Small intestine (tissue), 7 donors: ENCODE data around the gene ASCL4. TPM values are rescaled to one million over a fixed set of nuclear protein-coding genes. Genes with fewer than 3 reads are reported as not detected.

ENCODE experiments used
- DNase-seq, 2 donors: peaks; one replicate each; pipeline versions ENCODE4 v3.0.0 to v3.0.0-alpha.2; 2013
- FAIRE-seq: peaks from 2 replicates; lab custom pipeline; 2012; peaks lifted over from hg19 to GRCh38; lab: Jason Lieb, UNC
- H3K27ac ChIP-seq, 3 donors: one replicate each; pipeline ENCODE4 v1.5.1; 2013; ENCODE audit warnings: low read length in 2 of 3, mild to moderate bottlenecking in 2 of 3, control low read depth in 1 of 3, inconsistent platforms in 1 of 3, low read depth in 1 of 3, moderate library complexity in 1 of 3
- H3K27me3 ChIP-seq, 3 donors: one replicate each; pipeline ENCODE4 v1.6.1; 2013; ENCODE audit warnings: low read length in 3 of 3, inconsistent platforms in 1 of 3; ENCODE audit not compliant: control insufficient read depth in 3 of 3, insufficient read depth in 3 of 3
- H3K36me3 ChIP-seq, 3 donors: one replicate each; pipeline ENCODE4 v1.6.1; 2013; ENCODE audit warnings: low read length in 3 of 3, inconsistent platforms in 1 of 3, low read depth in 1 of 3, mild to moderate bottlenecking in 1 of 3, moderate library complexity in 1 of 3; ENCODE audit not compliant: control insufficient read depth in 3 of 3, insufficient read depth in 2 of 3
- H3K4me1 ChIP-seq, 3 donors: one replicate each; pipeline ENCODE4 v1.6.1; 2013; ENCODE audit warnings: low read length in 2 of 3, inconsistent platforms in 1 of 3, low read depth in 1 of 3, mild to moderate bottlenecking in 1 of 3, moderate library complexity in 1 of 3; ENCODE audit not compliant: control insufficient read depth in 3 of 3, insufficient read depth in 2 of 3
- H3K4me3 ChIP-seq, 3 donors: one replicate each; pipeline ENCODE4 v1.5.1; 2013; ENCODE audit warnings: low read length in 3 of 3, control low read depth in 1 of 3, inconsistent platforms in 1 of 3, low read depth in 1 of 3, mild to moderate bottlenecking in 1 of 3, moderate library complexity in 1 of 3
- H3K9me3 ChIP-seq, 2 donors: one replicate each; pipeline ENCODE4 v1.6.1; 2013; ENCODE audit warnings: low read depth in 1 of 2, low read length in 1 of 2; ENCODE audit not compliant: control insufficient read depth in 2 of 2, insufficient read depth in 1 of 2
- WGBS, 3 donors: extraction: QIAGEN DNeasy Blood & Tissue Kit; methylation state at CpG; one replicate each; pipeline ENCODE4 v1.1.7; 2013; 5-methylcytosine and 5-hydroxymethylcytosine counted together
- polyA plus RNA-seq, 4 donors: library from polyadenylated mRNA; stranded (reverse) in 3 of 4; unstranded in 1 of 4; fragments of 200-250 nt in 3 of 4; fragments of 120-200 nt in 1 of 4; gene quantifications; one replicate each; pipeline versions ENCODE4 v1.2.1 to v1.2.3, GENCODE V29; 2013
- donor health status: healthy with polysubstance abuse.
- donor health status: control.
- donor health status: control.
- donor health status: Bipolar disorder and iron deficiency.
- donor health status: healthy.

The ASCL4 gene
- polyA plus RNA-seq, 4 donors: 0.07 TPM; not detected in 3

- 25 to 39% (median 35%) methylated on average over 3 of the region's 3 CpGs for WGBS, 3 donors
- no peaks in the 10 kb centered on the region for H3K9me3 ChIP-seq
- H3K36me3 ChIP-seq: no peaks in the 10 kb centered on the region
- H3K27ac ChIP-seq: no peak overlapping the region
- H3K27me3 ChIP-seq: no peaks in the 10 kb centered on the region
- DNase-seq: no peak
- no peak overlapping the region for H3K4me3 ChIP-seq
- no peak for FAIRE-seq
- H3K4me1 ChIP-seq: peaks cover 0 to 4% (median 0%) of the 10 kb centered on the region in 3 donors
Observed at GRCh38 chr12:107803092-107803491, 28.6 kb downstream of the ASCL4 start.

GRCh38 chr12:107805488-107806180, 31.1 kb downstream of the ASCL4 start:
- WGBS, 3 donors: 75 to 84% (median 84%) methylated on average over 21 to 22 of the region's 22 CpGs
- FAIRE-seq: no peak
- H3K36me3 ChIP-seq: no peaks in the 10 kb centered on the region
- H3K27me3 ChIP-seq: no peaks in the 10 kb centered on the region
- H3K4me1 ChIP-seq: no peaks in the 10 kb centered on the region
- no peak overlapping the region for H3K4me3 ChIP-seq
- no peak for DNase-seq
- H3K27ac ChIP-seq: no peak overlapping the region
- no peaks in the 10 kb centered on the region for H3K9me3 ChIP-seq

GRCh38 chr12:107807471-107808150, 33.1 kb downstream of the ASCL4 start:
- FAIRE-seq (no peak), DNase-seq (no peak)
- WGBS, 3 donors: 41 to 64% (median 57%) methylated on average over 3 of the region's 3 CpGs
- Histone ChIP-seq H3K9me3 (no peaks in the 10 kb centered on the region), H3K36me3 (no peaks in the 10 kb centered on the region), H3K4me1 (no peaks in the 10 kb centered on the region), H3K27ac (no peak overlapping the region), H3K4me3 (no peak overlapping the region), H3K27me3 (no peaks in the 10 kb centered on the region)

GRCh38 chr12:107817250-107817649, 42.7 kb downstream of the ASCL4 start:
- no peaks in the 10 kb centered on the region for H3K4me1 ChIP-seq

GRCh38 chr12:107818984-107819383, 44.5 kb downstream of the ASCL4 start:
- Histone ChIP-seq H3K27ac (no peak overlapping the region), H3K27me3 (peaks cover 0 to 4% (median 0%) of the 10 kb centered on the region in 3 donors), H3K4me1 (no peaks in the 10 kb centered on the region), H3K36me3 (no peaks in the 10 kb centered on the region), H3K9me3 (peaks cover 1 to 19% of the 10 kb centered on the region in 2 donors), H3K4me3 (no peak overlapping the region)
- no peak for FAIRE-seq
- DNase-seq: no peak
- 63 to 71% (median 65%) methylated on average over 7 of the region's 7 CpGs for WGBS, 3 donors

More at GRCh38 chr12:107817250-107817649, 42.7 kb downstream of the ASCL4 start:
- Histone ChIP-seq H3K27ac (no peak overlapping the region), H3K36me3 (no peaks in the 10 kb centered on the region), H3K4me3 (no peak overlapping the region), H3K9me3 (peaks cover 1 to 17% of the 10 kb centered on the region in 2 donors), H3K27me3 (no peaks in the 10 kb centered on the region)
- DNase-seq (no peak), FAIRE-seq (no peak)
- WGBS, 3 donors: 81 to 93% (median 84%) methylated on average over 1 of the region's 1 CpG

- FAIRE-seq: no peak
- Histone ChIP-seq H3K9me3 (peaks cover 0 to 36% of the 10 kb centered on the region in 2 donors), H3K27ac (no peak overlapping the region), H3K36me3 (no peaks in the 10 kb centered on the region), H3K4me3 (no peak overlapping the region), H3K27me3 (peaks cover 0 to 4% (median 0%) of the 10 kb centered on the region in 3 donors), H3K4me1 (no peaks in the 10 kb centered on the region)
- WGBS, 3 donors: 28 to 38% (median 30%) methylated on average over 8 of the region's 8 CpGs
- no peak for DNase-seq
Observed at GRCh38 chr12:107822356-107822755, 47.9 kb downstream of the ASCL4 start.

Other genes starting within 250 kb of the ASCL4 start
- gene PWP1, start 88.9 kb upstream of the ASCL4 start, polyA plus RNA-seq: 10 to 100 TPM; 12.4 to 34.4 (median 22.0) TPM
- gene PRDM4, start 13.6 kb upstream of the ASCL4 start, polyA plus RNA-seq: 10 to 100 TPM; 13.0 to 37.9 (median 14.1) TPM